GM12864 (cell line): ENCODE results near the gene MINDY4.

Source experiments
- DNase-seq: peaks from one replicate; pipeline ENCODE4 v3.0.0-alpha.2; 2011; ENCODE audit warnings: low read depth
- H3K4me3 ChIP-seq: 2 replicates; pipeline ENCODE4 v1.5.1; 2011; ENCODE audit warnings: mild to moderate bottlenecking, low read depth, low read length, control low read depth
- TF ChIP-seq, protein P1 (sequence below): IDR thresholded peaks from 2 replicates; pipeline ENCODE4 v1.5.1; 2011; ENCODE audit warnings: low read depth, mild to moderate bottlenecking, moderate library complexity, low read length, control low read depth, inconsistent platforms; ENCODE audit errors: missing control alignments

The MINDY4 gene

DNA sequence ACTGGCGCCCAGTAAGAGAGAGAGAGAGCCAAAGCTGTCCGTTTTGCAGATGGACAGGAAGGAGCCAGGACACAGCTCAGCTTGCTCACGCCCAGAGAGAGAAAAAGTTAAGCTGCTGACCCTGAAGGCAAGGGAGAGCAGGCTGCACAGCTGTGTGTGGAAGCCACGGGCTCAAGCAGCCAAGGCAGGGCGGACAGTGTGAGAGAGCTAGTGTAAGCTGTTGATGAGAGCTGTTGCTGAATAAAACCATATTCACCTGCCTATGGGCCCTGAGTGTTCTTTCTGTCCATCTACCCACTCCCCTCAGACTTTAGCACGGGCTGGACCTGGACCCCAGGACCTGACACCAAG lies 13.9 kb upstream of the MINDY4 start:
- no peak overlapping the region for H3K4me3 ChIP-seq
- DNase-seq: no peak
- TF ChIP-seq, protein P1, sequence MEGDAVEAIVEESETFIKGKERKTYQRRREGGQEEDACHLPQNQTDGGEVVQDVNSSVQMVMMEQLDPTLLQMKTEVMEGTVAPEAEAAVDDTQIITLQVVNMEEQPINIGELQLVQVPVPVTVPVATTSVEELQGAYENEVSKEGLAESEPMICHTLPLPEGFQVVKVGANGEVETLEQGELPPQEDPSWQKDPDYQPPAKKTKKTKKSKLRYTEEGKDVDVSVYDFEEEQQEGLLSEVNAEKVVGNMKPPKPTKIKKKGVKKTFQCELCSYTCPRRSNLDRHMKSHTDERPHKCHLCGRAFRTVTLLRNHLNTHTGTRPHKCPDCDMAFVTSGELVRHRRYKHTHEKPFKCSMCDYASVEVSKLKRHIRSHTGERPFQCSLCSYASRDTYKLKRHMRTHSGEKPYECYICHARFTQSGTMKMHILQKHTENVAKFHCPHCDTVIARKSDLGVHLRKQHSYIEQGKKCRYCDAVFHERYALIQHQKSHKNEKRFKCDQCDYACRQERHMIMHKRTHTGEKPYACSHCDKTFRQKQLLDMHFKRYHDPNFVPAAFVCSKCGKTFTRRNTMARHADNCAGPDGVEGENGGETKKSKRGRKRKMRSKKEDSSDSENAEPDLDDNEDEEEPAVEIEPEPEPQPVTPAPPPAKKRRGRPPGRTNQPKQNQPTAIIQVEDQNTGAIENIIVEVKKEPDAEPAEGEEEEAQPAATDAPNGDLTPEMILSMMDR: no peak

DNA sequence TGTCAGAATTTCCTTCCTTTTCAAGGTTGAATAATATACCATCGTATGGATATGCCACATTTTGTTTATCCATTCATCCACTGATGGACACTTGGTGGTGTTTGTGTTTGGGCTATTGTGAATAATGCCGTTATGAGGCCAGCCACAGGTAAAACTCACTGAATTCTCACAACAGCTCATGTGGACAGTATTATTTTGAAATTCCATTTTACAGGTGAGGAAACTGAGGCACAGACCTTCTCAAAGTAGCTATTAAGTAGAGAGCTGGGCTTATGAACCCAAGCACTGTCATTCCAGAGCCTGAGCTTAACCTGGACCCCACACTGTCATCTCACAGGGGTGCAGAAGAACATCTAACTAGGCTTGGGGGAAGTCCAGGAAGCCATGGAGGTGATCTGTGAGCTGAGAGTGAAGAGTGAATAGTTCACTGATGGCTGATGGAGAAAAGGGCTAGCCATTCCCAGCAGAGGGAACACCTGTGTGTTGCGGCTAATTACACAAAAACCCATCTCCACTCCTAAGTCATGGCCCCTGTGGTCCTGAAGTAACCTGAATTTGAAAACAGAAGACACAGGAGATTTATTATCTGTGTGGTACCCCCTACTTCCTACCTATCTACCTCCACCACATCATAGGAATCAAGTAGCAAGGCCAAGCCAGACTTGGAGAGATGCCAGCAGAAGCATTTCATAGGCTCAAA lies 10.6 kb upstream of the MINDY4 start:
- no peak overlapping the region for H3K4me3 ChIP-seq
- TF ChIP-seq, protein P1: no peak
- no peak for DNase-seq

DNA sequence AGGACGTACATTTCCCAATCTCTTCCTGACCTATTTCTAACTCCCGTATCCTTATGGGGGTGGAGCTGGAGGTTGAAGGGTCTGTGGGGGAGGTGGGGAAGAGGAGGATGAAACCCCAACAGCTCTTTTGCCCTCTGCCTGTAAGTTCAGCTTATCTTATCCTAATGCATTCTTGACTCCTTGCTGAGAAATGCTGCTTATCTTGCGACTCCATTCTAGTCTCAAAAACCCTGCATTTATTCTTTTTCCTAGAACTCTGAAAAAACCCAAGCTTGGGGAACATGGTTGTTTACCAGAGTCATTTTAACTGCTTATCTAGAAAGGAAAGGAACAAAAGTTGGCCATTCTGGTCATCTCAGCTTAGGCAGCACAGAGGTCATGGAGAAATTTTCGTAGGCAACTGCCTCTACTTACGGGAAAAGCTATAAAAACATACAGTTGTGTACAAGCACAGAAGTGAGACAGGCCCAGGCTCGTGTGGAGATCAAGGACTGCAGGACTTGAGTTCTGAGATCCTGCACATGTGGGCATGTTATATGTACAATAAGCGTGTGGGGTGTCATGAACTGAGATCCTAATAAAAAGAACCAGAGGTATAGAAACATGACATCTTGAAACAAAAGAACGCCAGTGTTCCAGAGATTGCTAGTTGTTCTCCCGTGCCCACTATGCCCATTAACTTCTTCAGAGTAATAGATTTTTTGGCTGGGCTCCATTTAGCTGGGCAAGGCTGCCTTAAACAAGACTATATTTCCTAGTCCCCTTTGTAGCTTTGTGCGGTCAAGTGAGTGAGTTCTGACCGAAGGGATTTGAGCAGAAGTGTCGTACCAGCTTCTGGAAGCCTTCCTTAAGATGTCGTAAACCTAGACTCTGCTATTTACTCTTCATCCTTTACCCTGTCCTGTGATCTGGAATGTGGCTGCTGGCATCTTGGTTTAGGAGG lies 9.7 kb upstream of the MINDY4 start:
- TF ChIP-seq, protein P1: no peak
- no peak overlapping the region for H3K4me3 ChIP-seq
- DNase-seq: no peak

DNA sequence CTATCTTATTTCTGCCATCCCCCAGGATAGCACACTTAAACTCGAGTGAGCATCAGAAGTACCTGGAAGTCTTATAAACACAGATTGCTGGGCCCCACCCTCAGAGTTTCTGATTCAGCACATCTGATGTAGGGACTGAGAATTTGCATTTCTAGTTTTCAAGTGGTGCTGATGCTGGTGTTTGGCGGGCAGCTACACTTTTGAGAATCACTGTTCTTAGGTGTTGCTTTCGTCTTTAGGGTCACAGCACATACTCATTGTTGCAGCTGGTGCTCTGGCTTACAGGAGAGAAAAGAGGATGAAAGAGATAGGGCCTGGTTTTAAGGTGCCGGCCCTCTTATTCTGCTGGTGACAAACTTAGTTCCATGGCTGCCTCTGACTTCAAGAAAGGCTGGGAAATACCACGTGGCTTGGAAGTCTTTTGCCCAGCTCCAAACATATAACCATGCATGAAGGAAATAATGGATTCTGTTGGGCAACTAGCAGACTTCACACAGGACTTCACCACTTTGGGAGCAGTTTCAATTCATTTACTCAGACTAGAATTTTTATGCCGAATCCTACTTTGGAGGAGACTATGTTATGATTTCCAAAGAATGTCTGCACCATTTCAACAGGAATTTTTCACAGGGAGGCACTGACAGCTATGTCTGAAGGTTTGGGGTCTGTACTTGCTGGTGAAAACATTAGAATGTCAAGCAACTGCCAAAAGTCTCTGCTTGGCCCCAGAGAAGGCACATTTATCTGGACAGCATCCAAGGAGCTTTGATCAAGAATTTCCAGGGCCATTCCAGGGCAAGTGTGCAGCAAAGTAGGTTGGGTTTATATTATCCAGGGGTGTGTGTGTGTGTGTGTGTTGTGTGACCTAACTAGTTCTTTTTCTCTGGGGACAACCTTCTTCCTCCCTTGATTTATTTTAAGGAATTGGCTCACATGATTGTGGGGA lies 6.9 kb upstream of the MINDY4 start:
- no peak overlapping the region for H3K4me3 ChIP-seq
- peak; percentile 75 for DNase-seq
- TF ChIP-seq, protein P1: no peak

DNA sequence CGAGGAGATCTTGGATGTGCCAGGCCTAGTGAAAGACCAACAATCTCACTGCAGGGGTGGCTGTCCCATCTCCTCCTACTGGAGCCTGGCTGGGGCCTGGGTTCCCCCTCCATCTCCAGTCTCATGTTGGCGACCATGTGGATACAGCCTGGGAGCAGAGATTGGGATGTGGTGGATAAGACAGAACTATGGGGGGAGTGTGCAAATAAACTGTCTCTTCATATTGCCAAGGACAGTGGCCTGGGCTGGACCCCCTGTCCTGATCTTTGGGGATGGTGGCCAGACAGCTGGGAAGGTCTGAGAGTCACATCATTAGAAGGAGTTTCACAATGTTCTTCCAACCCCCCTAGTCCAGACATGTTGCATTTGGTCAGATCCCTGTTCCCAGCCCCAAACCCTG lies 5.8 kb upstream of the MINDY4 start:
- DNase-seq: no peak
- TF ChIP-seq, protein P1: no peak
- no peak overlapping the region for H3K4me3 ChIP-seq

DNA sequence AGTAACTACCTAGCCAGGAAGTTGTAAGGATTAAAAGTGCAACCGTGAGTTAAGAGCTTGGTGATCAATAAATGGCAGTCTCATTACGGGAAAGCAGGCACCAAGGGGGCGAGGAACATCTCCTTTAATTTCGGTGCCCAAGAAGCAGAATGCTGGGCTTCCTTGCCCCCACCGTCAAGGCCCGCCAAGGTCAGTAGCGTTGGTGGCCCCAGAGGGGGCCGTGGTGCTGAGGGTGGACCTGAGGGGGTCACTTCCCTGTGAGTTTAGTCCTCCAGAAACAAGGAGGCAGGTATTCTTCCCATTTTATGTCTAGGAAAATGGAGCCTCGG lies 408 bp upstream of the MINDY4 start:
- peak overlapping the region; percentile 78 for H3K4me3 ChIP-seq
- TF ChIP-seq, protein P1: no peak
- DNase-seq: no peak
